A673 (cell line): ENCODE measurements around the gene ITPR1.

ENCODE experiments used
- CTCF ChIP-seq: fragments of 300-800, 200-600 bp; sonication (generic); conservative IDR thresholded peaks from 2 replicates; pipeline ENCODE4 v1.5.1; 2017; ENCODE audit warnings: low read depth, mild to moderate bottlenecking, antibody characterized with exemption, low read length, moderate library complexity, mixed read lengths
- EZH2 ChIP-seq: fragments of 200-600 bp; sonication (generic); IDR thresholded peaks from 2 replicates; pipeline ENCODE4 v1.6.1; 2017; ENCODE audit warnings: borderline replicate concordance, low read depth, mild to moderate bottlenecking, mixed read lengths, antibody characterized with exemption, low read length; ENCODE audit not compliant: poor library complexity, severe bottlenecking

- TF ChIP-seq CTCF (no peak), EZH2 (no peak)
These were observed 257.3 kb downstream of the ITPR1 start for GRCh38 chr3:4750306-4750968.
